CD4-positive, alpha-beta T cell (primary cell): Measurements from ENCODE around the gene RHOJ. TPM values are rescaled to one million over a fixed set of nuclear protein-coding genes. Genes with fewer than 3 reads are reported as not detected.
A peak's percentile ranks its signal among the peaks of the same experiment; 100 is the strongest.

Experiments
- ATAC-seq: fragments of 200-7000 bp; cut with Tn5 transposase; one replicate; pipeline ENCODE4 v1.10.0; 2022; ENCODE audit warnings: mild to moderate bottlenecking; ENCODE audit not compliant: poor library complexity
- CTCF ChIA-PET: fragments of 350-600 bp; sonication (Branson Sonifier 250); formaldehyde crosslinking; loops from one replicate; lab custom pipeline; 2021; ENCODE audit warnings: antibody characterized with exemption, inconsistent platforms; lab: Charles Lee
- POLR2A ChIA-PET: fragments of 350-600 bp; sonication (Branson Sonifier 250); formaldehyde crosslinking; loops from one replicate; lab custom pipeline; 2021; ENCODE audit warnings: antibody characterized with exemption, inconsistent platforms; lab: Charles Lee
- DNase-seq, 14 experiments: peaks; one replicate each; pipeline ENCODE4 v3.0.0-alpha.2; 2013 to 2020; ENCODE audit warnings: mixed read lengths in 2 of 14
- H3K27ac ChIP-seq, 2 donors: one replicate each; pipeline versions ENCODE4 v1.5.1 to v1.7.0; 2013; ENCODE audit warnings: low read length in 2 of 2, low read depth in 1 of 2, mild to moderate bottlenecking in 1 of 2
- H3K27me3 ChIP-seq, 2 experiments: 1 replicate in 1 of 2; 2 replicates in 1 of 2; pipeline versions ENCODE4 v1.6.1 to v1.7.0; 2013; ENCODE audit warnings: low read length in 2 of 2, control low read depth in 1 of 2, mild to moderate bottlenecking in 1 of 2, moderate library complexity in 1 of 2; ENCODE audit not compliant: insufficient read depth in 2 of 2, control insufficient read depth in 1 of 2
- H3K36me3 ChIP-seq: one replicate; pipeline ENCODE4 v1.6.1; 2013; ENCODE audit warnings: low read length, control low read depth; ENCODE audit not compliant: insufficient read depth
- H3K4me1 ChIP-seq: one replicate; pipeline ENCODE4 v1.6.1; 2013; ENCODE audit warnings: low read length, control low read depth; ENCODE audit not compliant: insufficient read depth
- H3K4me3 ChIP-seq: one replicate; pipeline ENCODE4 v1.5.1; 2013; ENCODE audit warnings: mild to moderate bottlenecking, low read length, moderate library complexity
- H3K9me3 ChIP-seq, 2 experiments: 1 replicate in 1 of 2; 2 replicates in 1 of 2; pipeline versions ENCODE4 v1.6.1 to v1.7.0; 2013; ENCODE audit warnings: low read length in 2 of 2, mild to moderate bottlenecking in 2 of 2, control low read depth in 1 of 2, moderate library complexity in 1 of 2; ENCODE audit not compliant: control insufficient read depth in 1 of 2, insufficient read depth in 1 of 2
- H3K27ac Mint-ChIP-seq: one replicate; pipeline ENCODE4 v1.8.0; 2020; ENCODE audit warnings: mixed read lengths
- H3K27me3 Mint-ChIP-seq: one replicate; pipeline ENCODE4 v1.8.0; 2021; ENCODE audit warnings: mixed read lengths
- H3K36me3 Mint-ChIP-seq: one replicate; pipeline ENCODE4 v1.8.0; 2021; ENCODE audit warnings: low read depth, mixed read lengths
- H3K4me1 Mint-ChIP-seq: one replicate; pipeline ENCODE4 v1.8.0; 2021; ENCODE audit warnings: low read depth, mixed read lengths
- H3K4me3 Mint-ChIP-seq: one replicate; pipeline ENCODE4 v1.8.0; 2020; ENCODE audit warnings: mild to moderate bottlenecking, mixed read lengths
- H3K9me3 Mint-ChIP-seq: one replicate; pipeline ENCODE4 v1.8.0; 2020; ENCODE audit warnings: mixed read lengths
- intact Hi-C, 2 experiments: fragments of 100-400 bp; cut with DNase I in 1 of 2; cut with micrococcal nuclease in 1 of 2; formaldehyde crosslinking; loops; one replicate each; pipeline versions ENCODE4 v1.15.1 to v1.9.0; 2023 to 2025; cut with DNase I, micrococcal nuclease
- total RNA-seq, 174 experiments: library from RNA in 2 of 174; stranded (reverse) in 2 of 174; gene quantifications; one replicate each; pipeline ENCODE4 v1.2.3 and lab custom pipeline; 2021 to 2026
- TF ChIP-seq, protein P1 (sequence below): fragments of 200-600 bp; IDR thresholded peaks from one replicate; pipeline ENCODE4 v1.8.0; 2022; ENCODE audit warnings: antibody characterized with exemption, mild to moderate bottlenecking

RHOJ gene
- total RNA-seq, 2 experiments from 2014 or later, result not detected

DNA sequence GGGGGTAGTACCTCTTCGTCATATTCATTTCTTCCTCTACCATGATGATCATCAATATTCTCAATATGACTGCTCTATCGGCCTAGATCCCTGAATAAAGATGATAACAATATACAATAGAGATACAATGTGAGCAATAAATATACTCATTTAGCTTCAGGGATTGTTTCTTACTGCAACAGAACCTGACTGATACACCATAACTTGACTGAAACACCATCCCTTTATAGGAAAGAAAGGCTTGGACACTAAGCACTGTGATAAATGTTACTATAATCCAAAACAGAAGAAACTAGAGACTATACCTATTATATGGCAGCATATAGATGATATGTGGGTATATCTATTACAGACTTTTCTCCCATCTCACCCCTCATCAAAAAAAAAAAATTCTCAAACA, 1.2 kb upstream of the RHOJ start:
- POLR2A ChIA-PET, result no interaction called here
- Mint-ChIP-seq H3K27ac (no peak overlapping the region), H3K4me3 (no peak overlapping the region), H3K4me1 (no peaks in the 10 kb centered on the region), H3K27me3 (peaks cover 23% of the 10 kb centered on the region), H3K36me3 (no peaks in the 10 kb centered on the region), H3K9me3 (no peaks in the 10 kb centered on the region)
- DNase-seq (no peak), ATAC-seq (no peak)
- Histone ChIP-seq H3K27me3 (peaks cover 6 to 10% of the 10 kb centered on the region in 2 experiments), H3K36me3 (no peaks in the 10 kb centered on the region), H3K4me3 (no peak overlapping the region), H3K4me1 (no peaks in the 10 kb centered on the region), H3K27ac (no peak overlapping the region), H3K9me3 (no peaks in the 10 kb centered on the region)
- intact Hi-C loops, result no loop called here
- CTCF ChIA-PET, result no interaction called here
- TF ChIP-seq, protein P1, sequence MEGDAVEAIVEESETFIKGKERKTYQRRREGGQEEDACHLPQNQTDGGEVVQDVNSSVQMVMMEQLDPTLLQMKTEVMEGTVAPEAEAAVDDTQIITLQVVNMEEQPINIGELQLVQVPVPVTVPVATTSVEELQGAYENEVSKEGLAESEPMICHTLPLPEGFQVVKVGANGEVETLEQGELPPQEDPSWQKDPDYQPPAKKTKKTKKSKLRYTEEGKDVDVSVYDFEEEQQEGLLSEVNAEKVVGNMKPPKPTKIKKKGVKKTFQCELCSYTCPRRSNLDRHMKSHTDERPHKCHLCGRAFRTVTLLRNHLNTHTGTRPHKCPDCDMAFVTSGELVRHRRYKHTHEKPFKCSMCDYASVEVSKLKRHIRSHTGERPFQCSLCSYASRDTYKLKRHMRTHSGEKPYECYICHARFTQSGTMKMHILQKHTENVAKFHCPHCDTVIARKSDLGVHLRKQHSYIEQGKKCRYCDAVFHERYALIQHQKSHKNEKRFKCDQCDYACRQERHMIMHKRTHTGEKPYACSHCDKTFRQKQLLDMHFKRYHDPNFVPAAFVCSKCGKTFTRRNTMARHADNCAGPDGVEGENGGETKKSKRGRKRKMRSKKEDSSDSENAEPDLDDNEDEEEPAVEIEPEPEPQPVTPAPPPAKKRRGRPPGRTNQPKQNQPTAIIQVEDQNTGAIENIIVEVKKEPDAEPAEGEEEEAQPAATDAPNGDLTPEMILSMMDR, result no peak

DNA sequence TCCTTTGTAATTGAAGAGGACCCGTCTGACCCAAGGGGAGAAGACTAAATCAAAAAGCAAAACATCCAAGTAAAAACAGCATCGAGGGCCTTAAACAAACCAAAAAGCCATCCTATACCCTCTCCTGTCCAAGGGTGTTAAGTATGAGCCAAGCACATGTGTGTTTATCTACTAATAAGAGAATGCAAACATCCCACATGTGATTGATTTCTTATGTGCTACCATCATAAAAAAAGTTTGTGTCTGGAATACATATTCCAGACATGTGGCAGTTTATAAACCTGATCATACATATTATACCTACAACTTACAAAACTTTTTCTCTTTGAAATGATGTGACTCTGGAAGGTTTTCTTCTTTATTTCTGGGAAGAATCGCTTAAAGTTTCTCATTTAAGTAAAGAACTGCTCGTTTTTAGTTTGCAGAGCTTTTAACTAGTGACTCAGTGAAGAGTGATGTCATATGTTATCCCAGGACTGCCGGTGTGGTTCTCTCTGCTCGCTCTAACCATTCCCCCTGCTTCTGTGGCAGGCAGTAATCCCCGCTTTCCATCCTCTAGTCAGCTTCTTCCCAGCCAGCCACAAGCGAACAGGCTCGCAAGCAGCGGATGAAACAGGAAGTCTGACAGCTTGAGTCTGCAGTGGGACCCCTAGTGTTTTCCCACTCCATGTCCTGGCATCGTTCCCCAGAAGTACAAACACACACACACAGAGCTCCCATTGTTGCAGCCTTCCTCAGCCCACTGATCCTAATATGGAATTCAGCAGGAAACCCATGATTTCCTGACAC, 431 bp upstream of the RHOJ start:
- peak in 1 of 14 experiments; percentile 1 for DNase-seq
- Histone ChIP-seq H3K27ac (no peak overlapping the region), H3K9me3 (no peaks in the 10 kb centered on the region), H3K36me3 (no peaks in the 10 kb centered on the region), H3K4me3 (no peak overlapping the region), H3K27me3 (peaks cover 9 to 13% of the 10 kb centered on the region in 2 experiments), H3K4me1 (no peaks in the 10 kb centered on the region)
- Mint-ChIP-seq H3K4me3 (no peak overlapping the region), H3K27me3 (peaks cover 23% of the 10 kb centered on the region), H3K9me3 (no peaks in the 10 kb centered on the region), H3K27ac (no peak overlapping the region), H3K4me1 (no peaks in the 10 kb centered on the region), H3K36me3 (no peaks in the 10 kb centered on the region)
- POLR2A ChIA-PET, result no interaction called here
- CTCF ChIA-PET, result no interaction called here
- ATAC-seq, result no peak
- TF ChIP-seq, protein P1, result no peak
- intact Hi-C loops, result no loop called here

DNA sequence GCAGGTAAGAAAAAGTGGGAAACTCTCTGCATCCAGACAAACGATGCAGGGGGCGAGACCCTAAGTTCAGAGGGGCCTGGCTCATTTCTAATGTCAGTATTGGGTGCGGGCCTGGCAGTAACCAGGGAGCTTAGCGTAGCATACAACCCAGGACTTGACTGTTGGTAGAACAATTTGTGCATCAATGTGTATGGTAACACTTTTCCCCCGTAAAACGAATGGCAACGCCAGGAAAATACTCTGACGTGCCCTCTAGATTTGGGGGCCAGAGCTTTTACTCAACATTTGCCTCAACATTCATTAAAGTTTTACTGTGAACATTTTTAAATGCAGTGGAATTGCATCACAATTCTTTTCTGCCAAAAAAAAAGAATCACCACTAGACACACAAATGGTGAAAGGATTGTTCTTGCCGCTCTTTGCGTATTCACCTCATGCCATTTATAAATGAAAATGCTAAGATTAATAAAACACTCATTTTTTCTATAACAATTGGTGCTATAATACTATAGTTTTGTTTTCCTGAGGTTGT, 867 bp downstream of the RHOJ start:
- ChIA-PET CTCF (no interaction called here), POLR2A (no interaction called here)
- H3K27ac Mint-ChIP-seq, result no peak overlapping the region
- H3K4me1 ChIP-seq, result no peaks in the 10 kb centered on the region
- TF ChIP-seq, protein P1, result no peak
- H3K9me3 ChIP-seq, result no peaks in the 10 kb centered on the region
- intact Hi-C loops, result no loop called here
- no peaks in the 10 kb centered on the region for H3K36me3 Mint-ChIP-seq
- DNase-seq (no peak), ATAC-seq (no peak)
- no peaks in the 10 kb centered on the region for H3K9me3 Mint-ChIP-seq
- H3K27me3 Mint-ChIP-seq, result peaks cover 15% of the 10 kb centered on the region
- no peak overlapping the region for H3K27ac ChIP-seq
- H3K4me3 Mint-ChIP-seq, result no peak overlapping the region
- H3K4me3 ChIP-seq, result no peak overlapping the region
- no peaks in the 10 kb centered on the region for H3K4me1 Mint-ChIP-seq
- no peaks in the 10 kb centered on the region for H3K36me3 ChIP-seq
- peaks cover 11 to 13% of the 10 kb centered on the region in 2 experiments for H3K27me3 ChIP-seq
